ENCODE data around the gene ONECUT3. TPM values are rescaled to one million over a fixed set of nuclear protein-coding genes. Genes with fewer than 3 reads are reported as not detected.

Gene ONECUT3
- total and polyA plus RNA-seq, 12 donors, result under 0.01 TPM; not detected in 11

DNA sequence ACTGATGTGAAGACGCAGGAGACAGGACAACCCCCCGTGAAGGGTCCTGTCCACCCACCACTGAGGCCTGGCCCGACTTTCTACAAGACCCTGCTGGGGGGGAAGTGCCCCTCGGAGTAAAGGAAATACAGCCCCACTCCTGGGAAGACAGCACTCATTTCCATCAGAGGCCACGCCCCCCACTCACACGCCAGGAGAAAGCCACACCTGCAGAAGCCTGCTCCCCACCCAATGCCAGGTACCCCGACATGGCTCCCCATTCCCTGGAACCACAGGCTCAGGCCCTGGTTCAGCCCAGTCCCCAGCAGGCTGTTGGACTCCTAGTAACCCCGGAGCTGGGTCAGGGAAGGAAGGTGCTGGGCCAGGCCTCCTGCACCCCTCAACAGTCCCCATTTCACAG is 69.7 kb downstream of the ONECUT3 start:
- no peaks in the 10 kb centered on the region for H3K9me3 ChIP-seq (replicated peaks in 1 of 3)
- DNase-seq, result no peak
- H3K27me3 ChIP-seq, result no peaks in the 10 kb centered on the region
- TF ChIP-seq, protein P1, sequence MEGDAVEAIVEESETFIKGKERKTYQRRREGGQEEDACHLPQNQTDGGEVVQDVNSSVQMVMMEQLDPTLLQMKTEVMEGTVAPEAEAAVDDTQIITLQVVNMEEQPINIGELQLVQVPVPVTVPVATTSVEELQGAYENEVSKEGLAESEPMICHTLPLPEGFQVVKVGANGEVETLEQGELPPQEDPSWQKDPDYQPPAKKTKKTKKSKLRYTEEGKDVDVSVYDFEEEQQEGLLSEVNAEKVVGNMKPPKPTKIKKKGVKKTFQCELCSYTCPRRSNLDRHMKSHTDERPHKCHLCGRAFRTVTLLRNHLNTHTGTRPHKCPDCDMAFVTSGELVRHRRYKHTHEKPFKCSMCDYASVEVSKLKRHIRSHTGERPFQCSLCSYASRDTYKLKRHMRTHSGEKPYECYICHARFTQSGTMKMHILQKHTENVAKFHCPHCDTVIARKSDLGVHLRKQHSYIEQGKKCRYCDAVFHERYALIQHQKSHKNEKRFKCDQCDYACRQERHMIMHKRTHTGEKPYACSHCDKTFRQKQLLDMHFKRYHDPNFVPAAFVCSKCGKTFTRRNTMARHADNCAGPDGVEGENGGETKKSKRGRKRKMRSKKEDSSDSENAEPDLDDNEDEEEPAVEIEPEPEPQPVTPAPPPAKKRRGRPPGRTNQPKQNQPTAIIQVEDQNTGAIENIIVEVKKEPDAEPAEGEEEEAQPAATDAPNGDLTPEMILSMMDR (IDR thresholded peaks at IDR 0.05), result no peak
- TF ChIP-seq POLR2A (IDR thresholded peaks at IDR 0.05), result no peak
- peaks cover 27 to 39% of the 10 kb centered on the region in 2 donors for H3K4me1 ChIP-seq (replicated peaks in 1 of 2)
- H3K27ac ChIP-seq, result peak overlapping the region in 3 of 5 donors; percentile 3 to 79 (median 56)
- H3K36me3 ChIP-seq (replicated peaks in 1 of 2), result peaks cover 0 to 76% of the 10 kb centered on the region in 2 donors
- no peak overlapping the region for H3K4me3 ChIP-seq
- intact Hi-C loops (cut with DNase I), result no loop called here
- WGBS, 4 donors, result 59 to 65% (median 60%) methylated on average over 1 to 8 of the region's 8 CpGs

DNA sequence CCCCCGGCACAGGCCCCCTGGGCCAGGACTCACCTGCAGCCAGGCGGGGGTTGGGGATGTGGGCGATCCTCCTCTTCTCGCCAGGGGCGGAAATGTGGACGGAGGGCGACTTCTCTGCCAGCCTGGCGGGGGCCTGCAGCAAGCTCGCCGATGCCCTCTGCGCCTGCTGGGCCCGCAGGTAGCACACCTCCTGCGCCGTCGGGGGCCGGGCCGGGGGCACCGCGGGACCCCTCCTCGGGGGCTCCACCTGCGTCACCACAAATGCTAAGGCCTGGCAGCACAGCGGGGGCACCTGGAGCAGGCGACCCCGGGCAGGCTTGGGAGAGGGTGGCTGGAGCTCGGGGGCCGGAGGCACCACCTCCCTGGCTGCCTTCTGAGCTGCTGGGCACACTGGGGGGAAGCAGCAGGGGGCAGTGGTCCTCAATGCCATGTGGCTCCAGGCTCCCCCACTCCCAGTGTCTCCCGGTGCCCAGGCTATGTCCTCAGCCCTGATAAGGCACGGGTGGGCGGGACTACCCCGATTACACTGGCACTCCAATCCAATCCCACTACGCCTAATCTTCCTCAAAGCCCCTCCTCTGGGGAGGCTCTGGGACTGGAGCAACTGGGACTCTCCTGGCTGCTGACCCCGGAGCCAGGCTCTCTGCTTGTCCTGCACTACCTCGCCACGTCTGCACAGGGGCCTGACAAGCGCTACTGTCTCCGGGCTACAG is 70.4 kb downstream of the ONECUT3 start:
- Histone ChIP-seq H3K27ac (peak overlapping the region; percentile 39 to 79 (median 56)), H3K27me3 (no peaks in the 10 kb centered on the region), H3K4me1 (replicated peaks in 1 of 2) (peaks cover 31 to 45% of the 10 kb centered on the region in 2 donors), H3K4me3 (peak overlapping the region in 1 of 4 donors; percentile 7), H3K36me3 (replicated peaks in 1 of 2) (peaks cover 0 to 69% of the 10 kb centered on the region in 2 donors), H3K9me3 (replicated peaks in 1 of 3) (no peaks in the 10 kb centered on the region)
- DNase-seq, result peak in 4 of 7 donors; percentile 70 to 81 (median 73)
- intact Hi-C loops (cut with DNase I), result no loop called here
- no peak for TF ChIP-seq POLR2A (IDR thresholded peaks at IDR 0.05)
- TF ChIP-seq, protein P1 (IDR thresholded peaks at IDR 0.05), result no peak
- WGBS, 4 donors, result 53 to 68% (median 65%) methylated on average over 6 to 36 of the region's 36 CpGs; no CpG with 5 or more reads in 1 of the 4 donors

DNA sequence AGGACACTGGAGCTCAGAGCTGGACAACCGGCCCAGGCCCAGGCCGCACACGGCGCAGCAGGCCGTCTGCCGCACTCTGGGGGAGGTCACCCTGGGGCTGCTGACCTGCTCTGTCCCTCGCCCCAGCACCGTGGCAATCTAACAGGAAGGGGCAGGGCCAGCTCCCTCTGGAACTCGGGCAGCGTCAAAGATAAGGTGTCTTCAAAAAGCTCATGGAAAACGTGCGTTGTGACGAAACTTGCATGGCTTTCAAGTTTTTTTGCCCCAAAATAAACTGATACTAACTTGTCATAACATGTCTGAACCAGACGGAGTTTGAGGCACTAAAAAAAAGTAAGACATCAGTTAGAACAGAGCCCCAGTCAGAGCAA is 70.9 kb downstream of the ONECUT3 start:
- intact Hi-C loops (cut with DNase I), result no loop called here
- 27 to 53% (median 40%) methylated on average over 8 to 14 of the region's 14 CpGs for WGBS, 4 donors
- peak overlapping the region; percentile 39 to 79 (median 56) for H3K27ac ChIP-seq

DNA sequence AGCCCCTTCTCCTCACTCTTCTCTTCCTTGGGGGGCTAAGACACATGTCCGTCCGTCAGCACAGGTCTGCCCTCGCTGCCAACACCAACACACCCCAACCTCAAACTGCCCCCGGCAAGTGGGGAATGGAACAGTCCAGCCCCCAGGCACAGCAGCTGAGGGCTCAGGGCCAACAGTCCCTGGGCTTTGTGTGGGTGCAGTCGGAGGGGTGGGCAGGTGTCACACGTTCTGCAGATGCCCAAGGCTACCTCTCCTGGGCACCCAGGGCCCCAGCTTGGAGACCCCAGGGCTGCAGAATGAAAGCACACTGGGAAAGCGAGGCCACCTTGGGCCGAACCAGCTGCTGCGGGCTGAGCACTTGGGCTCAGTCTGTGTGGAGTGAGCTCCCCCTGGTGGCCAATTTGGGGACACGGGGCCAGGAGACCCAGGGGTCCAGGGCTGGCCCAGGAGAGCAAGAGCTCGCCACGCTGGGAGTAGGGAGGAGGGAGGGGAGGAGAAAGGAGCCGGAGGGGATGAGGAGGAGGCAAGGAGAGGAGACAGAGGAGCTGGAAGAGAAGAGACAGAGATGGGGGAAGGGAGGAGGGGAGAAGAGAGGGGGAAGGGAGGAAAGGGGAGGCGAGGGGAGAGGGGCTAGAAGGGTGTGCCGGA is 72.7 kb downstream of the ONECUT3 start:
- peak; percentile 87 to 94 (median 91) for DNase-seq

More for the DNA sequence above, 70.9 kb downstream of the ONECUT3 start:
- DNase-seq, result peak in 6 of 7 donors; percentile 79 to 88 (median 84)
- TF ChIP-seq, protein P1 (IDR thresholded peaks at IDR 0.05), result no peak
- peak in 1 of 2 donors; percentile 74 for TF ChIP-seq POLR2A (IDR thresholded peaks at IDR 0.05)
- H3K36me3 ChIP-seq (replicated peaks in 1 of 2), result peaks cover 0 to 64% of the 10 kb centered on the region in 2 donors
- H3K4me1 ChIP-seq (replicated peaks in 1 of 2), result peaks cover 32 to 45% of the 10 kb centered on the region in 2 donors
- peak overlapping the region in 1 of 4 donors; percentile 7 for H3K4me3 ChIP-seq
- H3K27me3 ChIP-seq, result no peaks in the 10 kb centered on the region
- H3K9me3 ChIP-seq (replicated peaks in 1 of 3), result no peaks in the 10 kb centered on the region

More for the DNA sequence above, 72.7 kb downstream of the ONECUT3 start:
- no peaks in the 10 kb centered on the region for H3K9me3 ChIP-seq (replicated peaks in 1 of 3)
- peaks cover 0 to 50% of the 10 kb centered on the region in 2 donors for H3K36me3 ChIP-seq (replicated peaks in 1 of 2)
- no peak for TF ChIP-seq POLR2A (IDR thresholded peaks at IDR 0.05)
- TF ChIP-seq, protein P1 (IDR thresholded peaks at IDR 0.05), result peak; percentile 86 to 99 (median 96)
- peak overlapping the region; percentile 67 to 94 (median 92) for H3K27ac ChIP-seq
- H3K27me3 ChIP-seq, result no peaks in the 10 kb centered on the region
- WGBS, 4 donors, result 16 to 21% (median 20%) methylated on average over 10 to 15 of the region's 15 CpGs
- H3K4me1 ChIP-seq (replicated peaks in 1 of 2), result peaks cover 32 to 45% of the 10 kb centered on the region in 2 donors
- peak overlapping the region in 2 of 4 donors; percentile 10 to 45 for H3K4me3 ChIP-seq
- intact Hi-C loops (cut with DNase I), result no loop called here

Data from adrenal gland (tissue), 12 donors.